Immature natural killer cell (primary cell): ENCODE results near the gene EEF1AKMT2. TPM values are rescaled to one million over a fixed set of nuclear protein-coding genes. Genes with fewer than 3 reads are reported as not detected.

Source experiments
- polyA plus RNA-seq, 3 donors: library from polyadenylated mRNA; unstranded; fragments of 300-500 nt; fragmentation: Illumina TruSeq; gene quantifications; one replicate each; pipeline ENCODE4 v1.2.3, GENCODE V29; 2021

EEF1AKMT2 gene
- polyA plus RNA-seq, 3 donors from 2014 or later: 15.9 to 24.0 (median 18.5) TPM

Other genes with a start within 250 kb of the EEF1AKMT2 start
- 10 to 100 TPM; 12.1 to 62.1 (median 23.8) TPM for gene FAM53B, start 47.5 kb downstream of the EEF1AKMT2 start, polyA plus RNA-seq
- 10 to 100 TPM in 1 of 3 donors, 1 to 10 TPM in 2; 6.8 to 12.2 (median 8.7) TPM for gene ABRAXAS2, start 9.9 kb upstream of the EEF1AKMT2 start, polyA plus RNA-seq
- gene ZRANB1, start 150.2 kb upstream of the EEF1AKMT2 start, polyA plus RNA-seq: 1 to 10 TPM; 3.8 to 7.1 (median 5.6) TPM